ENCODE measurements around the gene MTRF1. TPM values are rescaled to one million over a fixed set of nuclear protein-coding genes. Genes with fewer than 3 reads are reported as not detected.

Gene MTRF1
- total and polyA plus RNA-seq, 9 of the 15 experiments (the other 6 are each of a cell fraction or from before 2014, with no cell fraction given) = 12.5 to 33.7 (median 20.1) TPM

DNA sequence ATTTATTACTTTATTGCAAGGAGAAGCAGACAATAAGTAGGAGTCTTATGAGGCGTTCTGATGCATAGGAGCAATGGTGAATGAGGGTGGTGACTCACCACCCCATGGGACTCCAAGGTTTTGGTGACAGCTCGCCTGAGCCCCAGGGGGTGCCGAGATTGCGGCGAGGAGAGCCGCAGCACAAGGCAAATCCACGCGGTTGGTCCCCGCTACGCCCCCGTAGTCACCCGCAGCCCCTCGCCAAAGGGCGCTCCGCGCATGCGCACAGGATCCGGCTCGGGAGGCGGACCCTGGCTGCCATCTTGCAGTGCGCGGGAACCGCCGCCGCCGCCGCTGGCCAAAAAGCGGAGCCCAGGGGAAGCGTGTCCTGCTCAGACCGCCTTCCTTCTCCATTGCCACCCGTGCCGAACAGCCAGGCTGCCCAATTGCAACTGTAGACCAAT is 47.6 kb upstream of the MTRF1 start, which contains the start of gene NAA16 (continued):
- TF ChIP-seq MBD2 (IDR thresholded peaks at IDR 0.05; ENCODE audit: borderline replicate concordance, low read depth) (no peak), SMAD4 (CRISPR knock-in tag; conservative IDR thresholded peaks at IDR 0.05) (no peak), ZC3H8 (IDR thresholded peaks at IDR 0.05) (no peak), ZNF143 (CRISPR knock-in tag; IDR thresholded peaks at IDR 0.05) (no peak), PHF8 (IDR thresholded peaks at IDR 0.05; ENCODE audit: borderline replicate concordance, low read length) (peak; percentile 84; the same call in 1 of the 2 replicates), SP1 (CRISPR knock-in tag; IDR thresholded peaks at IDR 0.05) (no peak), POU5F1 (IDR thresholded peaks at IDR 0.05; ENCODE audit: borderline replicate concordance, low read depth, low read length, partially characterized antibody) (peak; percentile 45), HNRNPUL1 (IDR thresholded peaks at IDR 0.05; ENCODE audit: low read length) (no peak), TRIM28 (IDR thresholded peaks at IDR 0.05) (no peak), HMG20A (CRISPR knock-in tag; conservative IDR thresholded peaks at IDR 0.05) (no peak), HDGF (IDR thresholded peaks at IDR 0.05) (no peak), ZNF830 (CRISPR knock-in tag; IDR thresholded peaks at IDR 0.05) (no peak), PHB (CRISPR knock-in tag; IDR thresholded peaks at IDR 0.05) (no peak), POLR2A (conservative IDR thresholded peaks at IDR 0.05) (peak; percentile 81), BRF1 (IDR thresholded peaks at IDR 0.05; ENCODE audit: borderline replicate concordance, extremely low read depth, insufficient read length) (no peak), ZNF766 (CRISPR knock-in tag; conservative IDR thresholded peaks at IDR 0.05) (no peak), TOE1 (IDR thresholded peaks at IDR 0.05; ENCODE audit: borderline replicate concordance) (no peak), TOE1 (CRISPR knock-in tag; IDR thresholded peaks at IDR 0.05; ENCODE audit: borderline replicate concordance, low read depth) (no peak), FOXA1 (IDR thresholded peaks at IDR 0.05; ENCODE audit: borderline replicate concordance) (no peak)
- TF ChIP-seq, protein P1, sequence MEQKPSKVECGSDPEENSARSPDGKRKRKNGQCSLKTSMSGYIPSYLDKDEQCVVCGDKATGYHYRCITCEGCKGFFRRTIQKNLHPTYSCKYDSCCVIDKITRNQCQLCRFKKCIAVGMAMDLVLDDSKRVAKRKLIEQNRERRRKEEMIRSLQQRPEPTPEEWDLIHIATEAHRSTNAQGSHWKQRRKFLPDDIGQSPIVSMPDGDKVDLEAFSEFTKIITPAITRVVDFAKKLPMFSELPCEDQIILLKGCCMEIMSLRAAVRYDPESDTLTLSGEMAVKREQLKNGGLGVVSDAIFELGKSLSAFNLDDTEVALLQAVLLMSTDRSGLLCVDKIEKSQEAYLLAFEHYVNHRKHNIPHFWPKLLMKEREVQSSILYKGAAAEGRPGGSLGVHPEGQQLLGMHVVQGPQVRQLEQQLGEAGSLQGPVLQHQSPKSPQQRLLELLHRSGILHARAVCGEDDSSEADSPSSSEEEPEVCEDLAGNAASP (IDR thresholded peaks at IDR 0.05) = no peak
- TF ChIP-seq, protein P2, sequence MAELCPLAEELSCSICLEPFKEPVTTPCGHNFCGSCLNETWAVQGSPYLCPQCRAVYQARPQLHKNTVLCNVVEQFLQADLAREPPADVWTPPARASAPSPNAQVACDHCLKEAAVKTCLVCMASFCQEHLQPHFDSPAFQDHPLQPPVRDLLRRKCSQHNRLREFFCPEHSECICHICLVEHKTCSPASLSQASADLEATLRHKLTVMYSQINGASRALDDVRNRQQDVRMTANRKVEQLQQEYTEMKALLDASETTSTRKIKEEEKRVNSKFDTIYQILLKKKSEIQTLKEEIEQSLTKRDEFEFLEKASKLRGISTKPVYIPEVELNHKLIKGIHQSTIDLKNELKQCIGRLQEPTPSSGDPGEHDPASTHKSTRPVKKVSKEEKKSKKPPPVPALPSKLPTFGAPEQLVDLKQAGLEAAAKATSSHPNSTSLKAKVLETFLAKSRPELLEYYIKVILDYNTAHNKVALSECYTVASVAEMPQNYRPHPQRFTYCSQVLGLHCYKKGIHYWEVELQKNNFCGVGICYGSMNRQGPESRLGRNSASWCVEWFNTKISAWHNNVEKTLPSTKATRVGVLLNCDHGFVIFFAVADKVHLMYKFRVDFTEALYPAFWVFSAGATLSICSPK (IDR thresholded peaks at IDR 0.05; ENCODE audit: borderline replicate concordance) = no peak
- TF ChIP-seq, protein P3, sequence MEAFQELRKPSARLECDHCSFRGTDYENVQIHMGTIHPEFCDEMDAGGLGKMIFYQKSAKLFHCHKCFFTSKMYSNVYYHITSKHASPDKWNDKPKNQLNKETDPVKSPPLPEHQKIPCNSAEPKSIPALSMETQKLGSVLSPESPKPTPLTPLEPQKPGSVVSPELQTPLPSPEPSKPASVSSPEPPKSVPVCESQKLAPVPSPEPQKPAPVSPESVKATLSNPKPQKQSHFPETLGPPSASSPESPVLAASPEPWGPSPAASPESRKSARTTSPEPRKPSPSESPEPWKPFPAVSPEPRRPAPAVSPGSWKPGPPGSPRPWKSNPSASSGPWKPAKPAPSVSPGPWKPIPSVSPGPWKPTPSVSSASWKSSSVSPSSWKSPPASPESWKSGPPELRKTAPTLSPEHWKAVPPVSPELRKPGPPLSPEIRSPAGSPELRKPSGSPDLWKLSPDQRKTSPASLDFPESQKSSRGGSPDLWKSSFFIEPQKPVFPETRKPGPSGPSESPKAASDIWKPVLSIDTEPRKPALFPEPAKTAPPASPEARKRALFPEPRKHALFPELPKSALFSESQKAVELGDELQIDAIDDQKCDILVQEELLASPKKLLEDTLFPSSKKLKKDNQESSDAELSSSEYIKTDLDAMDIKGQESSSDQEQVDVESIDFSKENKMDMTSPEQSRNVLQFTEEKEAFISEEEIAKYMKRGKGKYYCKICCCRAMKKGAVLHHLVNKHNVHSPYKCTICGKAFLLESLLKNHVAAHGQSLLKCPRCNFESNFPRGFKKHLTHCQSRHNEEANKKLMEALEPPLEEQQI (IDR thresholded peaks at IDR 0.05) = no peak
- TF ChIP-seq, protein P4, sequence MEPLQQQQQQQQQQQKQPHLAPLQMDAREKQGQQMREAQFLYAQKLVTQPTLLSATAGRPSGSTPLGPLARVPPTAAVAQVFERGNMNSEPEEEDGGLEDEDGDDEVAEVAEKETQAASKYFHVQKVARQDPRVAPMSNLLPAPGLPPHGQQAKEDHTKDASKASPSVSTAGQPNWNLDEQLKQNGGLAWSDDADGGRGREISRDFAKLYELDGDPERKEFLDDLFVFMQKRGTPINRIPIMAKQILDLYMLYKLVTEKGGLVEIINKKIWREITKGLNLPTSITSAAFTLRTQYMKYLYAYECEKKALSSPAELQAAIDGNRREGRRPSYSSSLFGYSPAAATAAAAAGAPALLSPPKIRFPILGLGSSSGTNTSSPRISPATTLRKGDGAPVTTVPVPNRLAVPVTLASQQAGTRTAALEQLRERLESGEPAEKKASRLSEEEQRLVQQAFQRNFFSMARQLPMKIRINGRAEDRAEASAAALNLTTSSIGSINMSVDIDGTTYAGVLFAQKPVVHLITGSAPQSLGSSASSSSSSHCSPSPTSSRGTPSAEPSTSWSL (CRISPR knock-in tag; IDR thresholded peaks at IDR 0.05; ENCODE audit: borderline replicate concordance) = no peak
- TF ChIP-seq, protein P5, sequence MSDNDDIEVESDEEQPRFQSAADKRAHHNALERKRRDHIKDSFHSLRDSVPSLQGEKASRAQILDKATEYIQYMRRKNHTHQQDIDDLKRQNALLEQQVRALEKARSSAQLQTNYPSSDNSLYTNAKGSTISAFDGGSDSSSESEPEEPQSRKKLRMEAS (CRISPR knock-in tag; IDR thresholded peaks at IDR 0.05) = peak; percentile 83
